SU-DHL-6 (cell line): ENCODE measurements around the gene CLTC.
"Not testable (repeated sequence)": the region's sequence is repeated elsewhere in the genome, so short reads cannot be mapped to it uniquely, and the experiment has no call there.

Source experiments
- EZH2phosphoT487 ChIP-seq: fragments of 200-600 bp; sonication (generic), shearing (Covaris generic); conservative IDR thresholded peaks from 2 replicates; pipeline ENCODE4 v1.6.1; 2018; ENCODE audit warnings: mild to moderate bottlenecking, antibody characterized with exemption, low read length, moderate library complexity, mixed read lengths
- TF ChIP-seq, protein P1 (sequence below): fragments of 200-600 bp; sonication (generic); IDR thresholded peaks from one replicate; pipeline ENCODE4 v1.5.1; 2017; ENCODE audit warnings: antibody characterized with exemption, mild to moderate bottlenecking, low read length, moderate library complexity; ENCODE audit not compliant: insufficient read depth, poor library complexity, severe bottlenecking

GRCh38 chr17:59584168-59584567 lies 35.5 kb upstream of the CLTC start:
- TF ChIP-seq, protein P1, sequence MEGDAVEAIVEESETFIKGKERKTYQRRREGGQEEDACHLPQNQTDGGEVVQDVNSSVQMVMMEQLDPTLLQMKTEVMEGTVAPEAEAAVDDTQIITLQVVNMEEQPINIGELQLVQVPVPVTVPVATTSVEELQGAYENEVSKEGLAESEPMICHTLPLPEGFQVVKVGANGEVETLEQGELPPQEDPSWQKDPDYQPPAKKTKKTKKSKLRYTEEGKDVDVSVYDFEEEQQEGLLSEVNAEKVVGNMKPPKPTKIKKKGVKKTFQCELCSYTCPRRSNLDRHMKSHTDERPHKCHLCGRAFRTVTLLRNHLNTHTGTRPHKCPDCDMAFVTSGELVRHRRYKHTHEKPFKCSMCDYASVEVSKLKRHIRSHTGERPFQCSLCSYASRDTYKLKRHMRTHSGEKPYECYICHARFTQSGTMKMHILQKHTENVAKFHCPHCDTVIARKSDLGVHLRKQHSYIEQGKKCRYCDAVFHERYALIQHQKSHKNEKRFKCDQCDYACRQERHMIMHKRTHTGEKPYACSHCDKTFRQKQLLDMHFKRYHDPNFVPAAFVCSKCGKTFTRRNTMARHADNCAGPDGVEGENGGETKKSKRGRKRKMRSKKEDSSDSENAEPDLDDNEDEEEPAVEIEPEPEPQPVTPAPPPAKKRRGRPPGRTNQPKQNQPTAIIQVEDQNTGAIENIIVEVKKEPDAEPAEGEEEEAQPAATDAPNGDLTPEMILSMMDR = not testable (repeated sequence)
- TF ChIP-seq EZH2phosphoT487 = not testable (repeated sequence)
